NCI-H128 (cell line): ENCODE measurements around the gene TPGS1.

Experiments used
- DNase-seq: peaks from one replicate; lab custom pipeline; 2025; ENCODE audit not compliant: unreplicated experiment; lab: John Stamatoyannopoulos, UW

TPGS1 gene, protein sequence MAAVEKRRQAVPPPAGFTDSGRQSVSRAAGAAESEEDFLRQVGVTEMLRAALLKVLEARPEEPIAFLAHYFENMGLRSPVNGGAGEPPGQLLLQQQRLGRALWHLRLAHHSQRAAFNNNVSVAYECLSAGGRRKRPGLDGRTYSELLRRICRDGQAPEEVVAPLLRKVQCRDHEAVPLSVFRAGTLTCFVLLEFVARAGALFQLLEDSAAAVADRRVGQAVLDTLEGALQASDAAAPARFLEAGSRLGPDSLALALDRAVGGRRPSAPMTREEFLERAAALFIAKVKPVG

DNA sequence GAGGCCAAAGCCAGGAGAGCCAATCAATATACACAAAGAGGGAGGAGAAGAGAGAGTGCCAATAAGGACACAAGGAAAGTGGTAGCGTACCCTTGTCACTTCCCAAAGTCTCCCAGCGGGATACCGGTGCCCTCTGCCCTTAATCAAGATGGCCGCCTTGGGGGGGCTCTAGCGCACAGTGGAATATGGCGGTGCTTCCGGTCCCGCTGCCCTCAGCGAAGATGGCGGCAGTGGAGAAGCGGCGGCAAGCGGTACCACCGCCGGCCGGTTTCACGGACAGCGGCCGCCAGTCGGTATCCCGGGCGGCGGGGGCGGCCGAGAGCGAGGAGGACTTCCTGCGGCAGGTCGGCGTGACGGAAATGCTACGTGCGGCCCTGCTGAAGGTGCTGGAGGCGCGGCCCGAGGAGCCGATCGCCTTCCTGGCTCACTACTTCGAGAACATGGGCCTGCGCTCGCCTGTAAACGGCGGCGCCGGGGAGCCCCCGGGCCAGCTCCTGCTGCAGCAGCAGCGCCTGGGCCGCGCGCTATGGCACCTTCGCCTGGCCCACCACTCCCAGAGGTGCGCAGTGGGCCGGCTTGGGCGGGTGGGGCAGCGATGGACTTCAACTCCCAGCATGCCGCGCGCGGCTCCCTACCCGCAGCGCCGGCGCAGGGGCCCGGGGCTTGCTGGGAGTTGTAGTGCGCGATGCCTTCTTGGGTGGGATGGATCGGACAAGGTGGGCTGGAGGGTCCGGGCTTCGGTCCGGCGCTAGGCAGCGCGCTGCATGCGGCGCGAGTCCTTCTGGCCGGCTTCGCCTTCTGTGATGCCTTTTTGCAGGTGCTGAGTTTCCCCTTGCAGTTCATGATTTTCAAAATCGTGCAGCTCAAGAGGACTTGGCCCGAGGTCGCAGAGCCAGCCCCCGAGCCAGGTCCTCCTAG lies at the start of gene TPGS1:
TSS of gene TPGS1 (plus strand) at position 212 of the 918 bp plus-strand sequence. CDS start at position 222, 10 bp downstream.
- no peak for DNase-seq

GRCh38 chr19:457636-458035 lies 49.7 kb upstream of the TPGS1 start:
- DNase-seq = no peak

- no peak for DNase-seq
Observed at GRCh38 chr19:458091-459042, 48.9 kb upstream of the TPGS1 start.

DNA sequence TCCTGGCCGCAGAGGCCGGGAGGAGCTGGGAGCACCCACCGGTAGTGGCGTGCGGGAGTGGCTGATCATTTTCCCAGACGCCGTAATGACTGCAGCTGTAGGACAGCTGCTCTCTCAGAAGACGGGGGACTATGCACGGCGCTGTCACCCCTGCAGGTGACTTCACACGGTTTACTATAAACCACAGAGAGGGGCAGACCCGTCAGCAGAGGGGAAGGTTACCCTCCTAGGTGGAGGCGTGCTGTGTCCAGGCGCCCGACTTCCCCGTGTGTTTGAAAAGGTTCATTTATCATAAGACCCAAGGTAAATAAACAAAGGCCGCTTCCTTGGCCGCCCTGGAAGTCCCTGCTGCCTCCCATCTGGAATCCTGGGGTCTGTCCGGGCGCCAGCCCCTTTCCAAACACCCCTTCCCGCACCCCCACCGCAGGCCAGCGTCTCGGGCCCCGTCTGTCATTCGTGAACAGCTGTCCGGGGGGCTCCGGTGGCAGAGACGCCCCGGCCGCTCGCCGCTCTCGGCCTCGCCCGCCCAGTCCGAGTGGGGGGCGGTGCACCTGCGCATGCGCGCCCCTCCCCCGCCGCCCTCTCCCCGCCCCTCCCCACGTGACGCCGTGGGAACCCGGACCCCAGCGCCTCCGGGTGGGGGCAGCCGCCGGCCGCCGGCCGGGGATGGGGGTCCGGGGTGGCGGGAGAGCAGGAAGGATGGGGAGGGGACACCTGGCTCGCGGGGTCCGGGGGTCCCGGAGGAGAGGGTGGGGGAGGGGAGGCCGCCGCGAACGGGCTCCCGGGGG lies 47.4 kb upstream of the TPGS1 start:
- peak; percentile 51 for DNase-seq

DNA sequence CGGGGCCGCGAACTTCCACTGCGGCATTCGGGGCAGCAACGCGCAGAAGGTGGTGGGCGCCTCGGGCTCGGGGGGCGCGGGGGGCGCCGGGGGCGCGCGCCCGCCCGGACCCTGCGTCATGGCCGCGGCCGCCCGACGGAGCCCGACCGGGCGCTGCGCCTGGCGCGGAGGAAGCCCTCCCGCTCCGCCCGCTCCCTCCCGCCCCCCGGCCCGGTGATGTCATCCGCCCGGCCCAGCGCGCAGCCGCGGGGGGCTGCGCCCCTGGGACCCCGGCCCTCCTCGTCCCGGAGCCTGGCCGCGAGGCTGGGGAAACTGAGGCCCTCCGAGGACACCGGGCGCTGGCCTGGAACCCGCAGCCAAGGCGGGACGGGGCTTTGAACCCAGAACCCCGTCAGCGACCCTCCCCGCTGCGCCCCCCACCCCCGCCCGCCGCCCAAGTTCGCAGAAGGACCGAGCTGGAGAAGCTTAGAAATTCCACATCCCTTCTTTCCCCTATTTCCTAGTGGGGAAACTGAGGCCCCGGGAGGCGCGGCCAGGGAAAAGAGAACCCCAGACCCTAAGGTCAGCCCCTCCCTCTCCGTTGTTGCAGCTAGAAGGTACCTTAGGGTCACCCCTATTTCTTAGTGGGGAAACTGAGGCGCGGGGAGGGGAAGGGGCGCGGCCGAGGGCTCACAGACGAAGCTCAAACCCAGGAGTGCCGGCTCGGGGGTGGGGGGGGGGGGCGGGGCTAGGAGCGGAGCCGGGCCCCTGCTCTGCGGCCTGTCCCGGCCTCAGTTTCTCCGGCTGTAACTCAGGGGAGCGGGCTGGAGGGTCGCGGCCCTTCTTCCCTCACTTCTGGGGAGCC lies 46.2 kb upstream of the TPGS1 start, which contains the start of gene SHC2:
TSS of gene SHC2 (minus strand) at position 157 of the 844 bp plus-strand sequence. CDS start at position 120, 37 bp downstream.
- DNase-seq = no peak

DNA sequence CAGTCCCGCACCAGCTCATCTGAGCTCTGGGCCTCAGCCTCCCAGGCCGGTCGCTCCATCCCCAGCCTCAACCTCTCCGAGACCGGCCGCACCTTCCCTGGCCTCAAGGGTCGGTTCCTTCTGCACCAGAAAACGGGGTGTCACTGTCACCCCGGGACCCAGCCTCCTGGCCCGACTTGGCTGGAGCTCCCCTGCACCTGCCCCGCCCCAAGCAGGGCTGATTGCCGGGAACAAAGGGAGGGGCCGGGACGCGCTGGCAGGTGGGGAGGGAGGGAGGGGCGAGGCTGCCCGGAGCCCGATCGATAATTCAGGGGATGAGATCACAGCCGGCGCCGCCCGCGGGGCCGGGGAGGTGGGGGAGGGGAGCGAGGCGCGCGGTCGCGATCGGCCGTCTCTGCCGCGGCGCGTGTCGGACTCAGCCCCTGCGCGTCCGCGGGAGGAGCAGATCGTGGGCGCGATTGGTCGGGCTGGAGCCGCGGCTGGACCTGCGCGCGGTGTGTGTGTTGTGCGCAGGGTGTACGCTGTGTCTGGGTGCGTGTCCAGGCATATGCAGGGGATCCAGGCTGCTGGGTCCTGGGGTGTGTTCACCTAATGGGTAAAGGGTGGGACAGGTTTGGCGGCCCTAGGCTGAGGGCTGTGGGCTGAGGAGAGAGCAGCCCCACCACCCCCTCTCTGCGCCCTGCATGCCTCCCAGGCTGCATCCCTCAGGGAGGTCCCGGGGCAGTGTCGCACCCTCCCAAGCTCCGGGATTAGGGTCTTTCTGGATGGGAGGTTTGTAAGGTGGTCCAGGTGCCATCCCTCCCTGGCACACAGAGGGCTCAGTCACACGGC lies 45.4 kb upstream of the TPGS1 start:
- peak; percentile 44 for DNase-seq

DNA sequence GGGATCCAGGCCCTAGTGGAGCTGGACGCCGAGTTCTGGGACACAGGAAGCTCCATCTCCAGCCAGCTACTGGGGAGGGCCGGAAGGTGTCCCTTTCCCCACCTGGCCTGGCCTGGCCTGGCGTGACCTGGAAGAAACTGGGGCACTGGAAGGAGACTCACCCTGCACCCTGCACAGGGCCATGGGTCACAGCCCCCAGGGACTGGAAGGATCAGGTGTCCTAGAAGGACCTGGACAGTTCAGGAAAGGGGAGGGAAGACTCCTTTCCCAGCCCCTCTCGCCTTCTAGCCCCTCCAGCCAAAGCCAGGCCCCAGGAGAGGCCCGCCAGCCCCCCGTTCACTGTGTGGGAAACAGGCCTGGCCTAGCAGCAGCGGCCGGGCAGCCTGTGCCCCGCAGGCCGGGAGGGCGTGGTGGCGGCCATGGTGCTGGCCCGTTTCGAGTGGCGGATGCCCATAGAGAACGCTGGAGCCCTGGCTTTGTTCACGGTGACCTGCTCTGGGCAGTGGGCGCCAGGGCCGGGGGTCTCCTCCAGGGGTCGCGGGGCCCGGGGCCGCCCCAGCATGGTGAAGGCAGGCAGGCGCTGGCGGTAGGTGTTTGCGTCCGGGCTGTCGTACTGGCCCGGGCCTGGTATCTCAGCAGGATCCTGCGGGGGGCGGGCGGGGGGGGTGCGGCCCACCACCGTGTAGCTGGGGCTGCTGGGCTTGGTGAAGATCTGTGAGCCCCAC lies 43.7 kb upstream of the TPGS1 start:
- DNase-seq = no peak

- DNase-seq = no peak
Observed at GRCh38 chr19:464208-464545, 43.1 kb upstream of the TPGS1 start.

GRCh38 chr19:465056-465816 lies 42.1 kb upstream of the TPGS1 start:
- DNase-seq = no peak

GRCh38 chr19:467554-467953 lies 39.7 kb upstream of the TPGS1 start:
- no peak for DNase-seq

GRCh38 chr19:468587-469256 lies 38.6 kb upstream of the TPGS1 start:
- no peak for DNase-seq

DNA sequence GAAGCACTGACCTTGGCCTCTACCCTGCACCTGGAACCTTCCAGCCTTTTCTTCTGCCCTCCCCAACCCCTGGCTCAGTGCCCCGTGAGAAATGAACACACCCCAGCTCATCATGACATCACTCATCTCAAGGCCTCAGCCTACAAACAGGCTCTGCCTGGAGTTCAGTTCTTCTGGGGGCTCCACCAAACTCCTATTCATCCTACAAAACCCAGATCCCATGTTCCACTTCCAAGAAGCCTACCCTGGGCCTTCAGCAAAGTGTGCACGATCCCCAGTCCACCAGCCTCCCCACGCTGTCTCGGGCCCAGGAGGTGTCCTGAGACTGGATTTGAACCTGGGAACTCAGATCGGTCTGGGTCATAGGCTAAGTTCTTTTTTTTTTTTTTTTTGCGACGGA lies 37.5 kb upstream of the TPGS1 start:
- DNase-seq = no peak

DNA sequence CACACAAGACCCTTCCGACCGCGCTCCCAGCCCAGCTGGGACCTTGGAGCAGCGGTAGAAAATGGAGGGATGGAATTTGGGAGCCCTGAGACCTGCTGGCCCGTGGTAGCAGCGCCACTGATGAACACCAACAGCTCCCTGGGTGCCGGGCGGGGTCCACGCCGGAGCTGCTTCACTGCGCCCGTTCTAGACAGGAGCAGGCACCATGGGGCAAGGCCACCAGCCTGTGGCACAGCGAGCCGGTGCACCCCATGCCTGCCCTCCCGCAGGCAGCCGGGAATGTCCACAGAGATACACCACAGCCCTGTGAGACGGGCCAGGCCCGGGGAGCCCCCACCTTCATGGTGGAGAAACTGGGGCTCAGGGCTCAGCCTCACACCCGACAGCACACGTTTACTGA lies 36.6 kb upstream of the TPGS1 start:
- DNase-seq = no peak

DNA sequence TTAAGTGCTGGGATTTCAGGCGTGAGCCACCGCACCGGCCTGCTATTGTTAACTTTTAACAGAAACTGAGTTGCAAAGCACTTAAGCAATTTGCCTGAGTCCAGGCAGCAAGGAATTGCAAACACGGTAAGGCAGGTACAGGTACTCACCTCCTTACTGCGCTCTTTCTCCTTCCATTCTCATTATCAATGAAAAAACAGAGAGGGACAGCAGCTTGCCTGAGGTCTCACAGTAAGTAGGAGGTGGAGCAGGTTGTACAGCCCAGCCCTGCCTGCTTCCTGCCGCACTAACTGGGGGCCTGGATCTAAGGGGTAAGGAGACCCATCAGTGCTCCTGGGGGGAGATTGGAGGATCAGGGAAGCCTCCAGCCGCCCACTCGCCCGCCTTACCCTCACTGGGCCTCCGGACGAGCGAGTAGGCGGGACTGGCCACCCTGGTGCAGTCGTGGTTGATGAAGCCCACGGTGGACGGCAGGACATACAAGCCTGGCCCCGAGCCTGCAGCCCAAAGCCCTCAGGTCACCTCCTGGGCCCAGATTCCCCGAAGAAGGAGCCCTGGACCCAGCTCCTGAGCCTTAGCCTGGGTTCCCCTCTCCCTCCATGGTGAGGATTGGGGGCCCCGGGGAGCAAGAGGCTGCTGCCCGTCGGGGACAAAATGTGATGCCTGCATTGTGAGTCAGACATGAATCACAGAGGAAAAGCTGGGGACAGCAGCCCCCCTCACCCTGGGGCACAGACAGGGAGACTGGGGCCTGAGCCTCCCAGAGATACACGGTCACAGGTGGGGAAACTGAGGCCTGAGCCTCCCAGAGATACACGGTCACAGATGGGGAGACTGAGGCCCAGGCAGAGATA lies 35.1 kb upstream of the TPGS1 start:
- DNase-seq = no peak
